ENCODE data around the gene RANBP1.

RANBP1 gene

DNA sequence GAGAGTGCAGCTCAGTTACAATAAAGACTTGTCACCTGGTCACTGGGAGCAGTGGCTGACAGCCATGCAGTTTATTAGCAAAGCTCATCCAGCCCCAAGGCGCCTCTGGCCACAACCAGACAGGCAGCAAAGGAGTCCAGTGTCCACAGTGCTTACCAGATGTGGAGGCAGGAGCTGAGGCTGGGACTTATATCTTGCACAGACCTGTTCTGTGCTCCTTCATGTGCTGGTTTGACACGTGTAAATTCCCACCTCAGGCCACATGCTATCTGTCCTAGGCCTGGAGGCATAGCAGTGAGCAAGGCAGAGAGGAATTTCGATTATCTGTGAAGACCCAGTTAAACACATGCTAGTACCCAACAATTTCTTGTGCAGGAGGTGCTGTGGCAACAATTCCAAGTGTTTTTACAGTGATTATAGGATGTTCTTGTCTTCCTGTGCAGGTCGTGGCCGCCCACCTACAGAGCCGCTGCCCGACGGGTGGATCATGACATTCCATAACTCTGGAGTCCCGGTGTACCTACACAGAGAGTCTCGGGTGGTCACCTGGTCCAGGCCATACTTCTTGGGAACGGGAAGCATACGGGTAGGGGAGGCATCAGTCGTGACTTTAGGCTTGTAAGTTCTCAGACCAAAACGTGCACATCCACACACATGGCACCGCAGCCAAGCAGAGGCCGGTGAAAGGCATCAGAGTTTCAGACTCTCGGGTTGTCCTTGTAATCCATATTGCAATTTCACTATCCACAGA is 26.5 kb upstream of the RANBP1 start:
- TF ChIP-seq, protein P1, sequence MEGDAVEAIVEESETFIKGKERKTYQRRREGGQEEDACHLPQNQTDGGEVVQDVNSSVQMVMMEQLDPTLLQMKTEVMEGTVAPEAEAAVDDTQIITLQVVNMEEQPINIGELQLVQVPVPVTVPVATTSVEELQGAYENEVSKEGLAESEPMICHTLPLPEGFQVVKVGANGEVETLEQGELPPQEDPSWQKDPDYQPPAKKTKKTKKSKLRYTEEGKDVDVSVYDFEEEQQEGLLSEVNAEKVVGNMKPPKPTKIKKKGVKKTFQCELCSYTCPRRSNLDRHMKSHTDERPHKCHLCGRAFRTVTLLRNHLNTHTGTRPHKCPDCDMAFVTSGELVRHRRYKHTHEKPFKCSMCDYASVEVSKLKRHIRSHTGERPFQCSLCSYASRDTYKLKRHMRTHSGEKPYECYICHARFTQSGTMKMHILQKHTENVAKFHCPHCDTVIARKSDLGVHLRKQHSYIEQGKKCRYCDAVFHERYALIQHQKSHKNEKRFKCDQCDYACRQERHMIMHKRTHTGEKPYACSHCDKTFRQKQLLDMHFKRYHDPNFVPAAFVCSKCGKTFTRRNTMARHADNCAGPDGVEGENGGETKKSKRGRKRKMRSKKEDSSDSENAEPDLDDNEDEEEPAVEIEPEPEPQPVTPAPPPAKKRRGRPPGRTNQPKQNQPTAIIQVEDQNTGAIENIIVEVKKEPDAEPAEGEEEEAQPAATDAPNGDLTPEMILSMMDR (IDR thresholded peaks at IDR 0.05; ENCODE audit: low read depth, low read length): no peak
- H3K4me3 ChIP-seq (replicated peaks in 1 of 2; ENCODE audit: low read depth in 2 of 2, low read length in 2 of 2): no peak overlapping the region
- no peak for DNase-seq (ENCODE audit: low read depth in 2 of 2)

DNA sequence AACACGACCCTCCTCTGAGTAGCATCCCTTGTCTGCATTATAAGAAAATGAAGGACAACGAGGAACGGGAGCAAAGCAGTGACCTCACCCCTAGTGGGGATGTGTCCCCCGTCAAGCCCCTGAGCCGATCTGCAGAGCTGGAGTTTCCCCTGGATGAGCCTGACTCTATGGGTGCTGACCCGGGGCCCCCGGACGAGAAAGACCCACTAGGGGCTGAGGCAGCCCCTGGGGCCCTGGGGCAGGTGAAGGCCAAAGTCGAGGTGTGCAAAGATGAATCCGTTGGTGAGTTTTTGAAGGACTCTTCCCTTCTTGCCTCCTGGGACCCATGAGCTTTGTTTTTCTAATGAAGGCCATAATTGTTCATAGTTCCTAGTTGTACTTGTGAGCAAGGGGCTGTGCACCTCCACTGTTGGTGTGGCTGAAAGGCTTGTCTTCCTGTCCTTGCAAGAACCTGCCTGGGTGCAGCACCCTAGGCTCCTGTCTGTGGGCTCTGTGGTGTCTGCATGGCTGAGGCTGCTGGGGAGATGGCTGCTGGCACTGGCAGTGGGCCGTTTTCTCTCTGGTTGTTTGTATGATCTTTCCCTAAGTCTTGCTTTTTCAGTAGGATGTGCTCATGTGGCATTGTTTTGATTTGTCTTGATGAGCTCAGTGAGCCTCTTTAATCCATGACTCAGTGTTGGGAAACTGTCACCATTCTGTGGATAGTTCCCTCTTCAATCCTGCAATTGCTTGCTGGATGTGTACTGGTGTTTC is 25.8 kb upstream of the RANBP1 start:
- DNase-seq (ENCODE audit: low read depth in 2 of 2): peak in 1 of 2 donors; percentile 40
- no peak overlapping the region for H3K4me3 ChIP-seq (replicated peaks in 1 of 2; ENCODE audit: low read depth in 2 of 2, low read length in 2 of 2)
- TF ChIP-seq, protein P1 (IDR thresholded peaks at IDR 0.05; ENCODE audit: low read depth, low read length): no peak

DNA sequence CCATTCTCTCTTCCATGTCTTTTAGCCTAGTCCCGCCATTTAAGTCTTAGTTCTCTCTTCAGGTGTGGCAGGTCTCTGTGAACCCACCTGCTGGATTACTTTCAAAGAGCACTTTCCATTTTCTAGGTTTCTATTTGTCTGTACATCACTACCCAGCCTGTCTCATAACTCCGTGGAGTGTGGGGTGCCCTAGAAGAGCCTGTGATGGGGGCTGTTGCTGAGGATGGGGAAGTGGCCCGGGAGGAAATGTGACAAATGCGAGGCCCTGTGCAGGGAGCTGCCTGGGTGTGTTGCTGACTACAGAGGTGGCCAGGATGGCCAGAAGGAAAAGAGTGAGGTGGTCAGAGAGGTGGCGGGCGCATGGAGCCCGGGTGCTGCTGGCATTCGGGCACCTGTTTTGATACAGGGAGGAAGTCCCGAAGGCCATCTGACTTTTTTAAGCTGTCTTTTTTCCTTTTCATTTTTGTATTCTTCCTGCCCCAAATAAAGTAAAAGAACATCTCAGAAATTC is 25.1 kb upstream of the RANBP1 start:
- TF ChIP-seq, protein P1 (IDR thresholded peaks at IDR 0.05; ENCODE audit: low read depth, low read length): no peak
- no peak for DNase-seq (ENCODE audit: low read depth in 2 of 2)
- no peak overlapping the region for H3K4me3 ChIP-seq (replicated peaks in 1 of 2; ENCODE audit: low read depth in 2 of 2, low read length in 2 of 2)

DNA sequence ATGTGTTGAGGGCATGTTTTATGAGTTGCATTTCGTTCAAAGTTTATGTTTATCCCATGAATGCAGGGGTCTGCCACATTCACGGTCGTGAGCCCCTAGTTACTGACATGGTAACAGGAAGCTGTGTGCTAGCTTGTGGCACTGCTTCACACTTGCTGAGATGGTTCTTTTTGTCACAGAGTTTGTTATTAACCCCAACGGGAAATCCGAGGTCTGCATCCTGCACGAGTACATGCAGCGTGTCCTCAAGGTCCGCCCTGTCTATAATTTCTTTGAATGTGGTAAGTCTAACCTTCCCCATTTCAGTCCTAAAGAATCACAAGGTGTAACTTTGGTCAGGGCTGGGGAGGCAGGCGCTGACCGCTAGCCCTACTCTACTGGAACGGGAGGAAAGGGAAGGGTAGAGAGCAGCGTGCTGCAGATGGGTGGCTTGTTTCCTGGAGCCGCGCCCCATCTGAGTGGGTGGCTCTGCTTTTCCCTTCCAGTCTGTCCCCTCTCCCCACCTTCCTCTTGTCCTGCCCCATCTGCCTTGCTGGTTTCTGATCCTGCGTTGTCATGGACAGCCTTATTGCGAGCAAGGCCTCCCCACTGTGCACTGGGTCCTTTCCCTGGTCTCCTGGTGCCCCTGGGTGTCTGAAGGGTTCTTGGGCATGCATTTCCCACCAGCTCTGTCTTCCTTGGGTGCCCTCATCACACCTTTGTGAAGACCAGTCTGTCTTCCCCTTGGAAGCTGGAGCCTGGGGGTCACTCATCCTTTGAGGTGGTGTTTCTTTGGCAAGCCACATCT is 24.0 kb upstream of the RANBP1 start:
- no peak for DNase-seq (ENCODE audit: low read depth in 2 of 2)
- no peak overlapping the region for H3K4me3 ChIP-seq (replicated peaks in 1 of 2; ENCODE audit: low read depth in 2 of 2, low read length in 2 of 2)
- TF ChIP-seq, protein P1 (IDR thresholded peaks at IDR 0.05; ENCODE audit: low read depth, low read length): no peak

DNA sequence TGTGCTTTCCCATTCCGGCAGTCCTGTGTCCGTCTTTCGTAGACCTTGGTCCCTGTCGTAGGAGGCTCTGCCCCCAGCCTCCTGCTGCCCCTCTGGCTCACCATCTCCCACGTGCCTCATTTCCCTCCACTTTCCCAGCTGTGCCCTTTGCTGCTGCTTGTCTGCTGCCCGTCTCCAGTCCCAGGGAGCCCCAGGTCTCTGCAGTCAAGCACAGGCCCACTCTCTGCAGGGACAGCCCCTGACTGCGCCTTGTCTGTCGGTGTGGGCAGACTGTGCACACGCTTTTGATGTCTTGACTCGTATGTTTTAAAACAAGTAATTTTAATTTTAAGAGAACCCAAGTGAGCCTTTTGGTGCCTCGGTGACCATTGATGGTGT is 23.4 kb upstream of the RANBP1 start:
- no peak for DNase-seq (ENCODE audit: low read depth in 2 of 2)
- no peak overlapping the region for H3K4me3 ChIP-seq (replicated peaks in 1 of 2; ENCODE audit: low read depth in 2 of 2, low read length in 2 of 2)
- TF ChIP-seq, protein P1 (IDR thresholded peaks at IDR 0.05; ENCODE audit: low read depth, low read length): no peak

DNA sequence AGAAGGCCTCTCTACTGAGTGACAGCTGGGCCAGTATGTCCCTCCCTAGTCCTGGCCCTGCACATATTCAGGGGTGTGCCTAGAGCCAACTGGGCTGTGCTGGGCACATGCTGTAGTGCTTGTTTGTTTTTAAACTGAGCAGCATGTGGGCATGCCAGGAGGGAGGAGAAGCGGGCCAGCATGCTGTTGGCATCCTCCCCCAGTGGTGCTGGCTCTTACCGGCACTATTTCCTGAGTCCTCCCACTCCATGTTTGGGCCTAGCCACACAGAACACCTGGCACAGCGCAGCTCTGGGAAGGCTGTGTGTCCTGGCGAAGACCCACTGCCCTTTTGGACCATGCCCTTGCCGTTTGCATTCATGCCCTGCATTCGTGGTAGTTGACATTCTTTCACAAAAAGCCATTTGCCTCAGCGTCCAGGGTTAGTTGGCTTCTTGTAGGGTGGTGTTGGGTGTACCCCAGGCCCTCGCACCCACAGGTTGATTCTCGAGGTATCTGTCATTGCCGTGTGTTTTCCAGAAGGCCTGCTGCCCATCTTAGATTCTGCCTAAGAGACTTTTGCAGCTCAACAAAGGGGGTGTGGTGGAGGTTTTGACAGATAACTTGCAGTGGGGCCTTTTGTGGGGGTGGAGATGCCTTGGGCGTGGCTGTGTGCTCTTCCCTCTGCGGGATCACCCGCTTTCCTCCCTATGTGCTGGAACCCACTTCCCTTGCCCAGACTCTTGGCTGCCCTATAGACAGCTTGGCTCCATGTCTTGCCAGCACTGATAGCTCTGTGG is 22.3 kb upstream of the RANBP1 start:
- no peak overlapping the region for H3K4me3 ChIP-seq (replicated peaks in 1 of 2; ENCODE audit: low read depth in 2 of 2, low read length in 2 of 2)
- TF ChIP-seq, protein P1 (IDR thresholded peaks at IDR 0.05; ENCODE audit: low read depth, low read length): no peak
- no peak for DNase-seq (ENCODE audit: low read depth in 2 of 2)
